HEK293T (cell line): ENCODE data around the gene PRTFDC1.
A peak's percentile ranks its signal among the peaks of the same experiment; 100 is the strongest.

Experiments used
- ARNT ChIP-seq: fragments of 450-650 bp; IDR thresholded peaks from 2 replicates; pipeline ENCODE4 v1.6.1; 2017; ENCODE audit warnings: mild to moderate bottlenecking
- BHLHE40 ChIP-seq: fragments of 450-650 bp; IDR thresholded peaks from 2 replicates; pipeline ENCODE4 v1.6.1; 2016; ENCODE audit warnings: mild to moderate bottlenecking, moderate library complexity, borderline replicate concordance
- ELF4 ChIP-seq: fragments of 450-650 bp; IDR thresholded peaks from 2 replicates; pipeline ENCODE4 v1.6.1; 2017; ENCODE audit warnings: antibody characterized with exemption
- FOXA1 ChIP-seq: fragments of 450-650 bp; IDR thresholded peaks from 2 replicates; pipeline ENCODE4 v1.6.1; 2016; ENCODE audit warnings: mild to moderate bottlenecking
- FOXK2 ChIP-seq: fragments of 450-650 bp; IDR thresholded peaks from 2 replicates; pipeline ENCODE4 v1.6.1; 2016; ENCODE audit warnings: mild to moderate bottlenecking
- FOXM1 ChIP-seq: fragments of 450-650 bp; IDR thresholded peaks from 2 replicates; pipeline ENCODE4 v1.6.1; 2017; ENCODE audit warnings: mild to moderate bottlenecking, borderline replicate concordance
- HDGF ChIP-seq: fragments of 450-650 bp; IDR thresholded peaks from 2 replicates; pipeline ENCODE4 v1.6.1; 2017; ENCODE audit warnings: antibody characterized with exemption, borderline replicate concordance
- NFRKB ChIP-seq: fragments of 450-650 bp; IDR thresholded peaks from 2 replicates; pipeline ENCODE4 v1.6.1; 2016; ENCODE audit warnings: mild to moderate bottlenecking, moderate library complexity
- SP1 ChIP-seq: fragments of 450-650 bp; IDR thresholded peaks from 2 replicates; pipeline ENCODE4 v1.6.1; 2017
- SUZ12 ChIP-seq: fragments of 450-650 bp; IDR thresholded peaks from 2 replicates; pipeline ENCODE4 v1.6.1; 2016; ENCODE audit warnings: mild to moderate bottlenecking

DNA sequence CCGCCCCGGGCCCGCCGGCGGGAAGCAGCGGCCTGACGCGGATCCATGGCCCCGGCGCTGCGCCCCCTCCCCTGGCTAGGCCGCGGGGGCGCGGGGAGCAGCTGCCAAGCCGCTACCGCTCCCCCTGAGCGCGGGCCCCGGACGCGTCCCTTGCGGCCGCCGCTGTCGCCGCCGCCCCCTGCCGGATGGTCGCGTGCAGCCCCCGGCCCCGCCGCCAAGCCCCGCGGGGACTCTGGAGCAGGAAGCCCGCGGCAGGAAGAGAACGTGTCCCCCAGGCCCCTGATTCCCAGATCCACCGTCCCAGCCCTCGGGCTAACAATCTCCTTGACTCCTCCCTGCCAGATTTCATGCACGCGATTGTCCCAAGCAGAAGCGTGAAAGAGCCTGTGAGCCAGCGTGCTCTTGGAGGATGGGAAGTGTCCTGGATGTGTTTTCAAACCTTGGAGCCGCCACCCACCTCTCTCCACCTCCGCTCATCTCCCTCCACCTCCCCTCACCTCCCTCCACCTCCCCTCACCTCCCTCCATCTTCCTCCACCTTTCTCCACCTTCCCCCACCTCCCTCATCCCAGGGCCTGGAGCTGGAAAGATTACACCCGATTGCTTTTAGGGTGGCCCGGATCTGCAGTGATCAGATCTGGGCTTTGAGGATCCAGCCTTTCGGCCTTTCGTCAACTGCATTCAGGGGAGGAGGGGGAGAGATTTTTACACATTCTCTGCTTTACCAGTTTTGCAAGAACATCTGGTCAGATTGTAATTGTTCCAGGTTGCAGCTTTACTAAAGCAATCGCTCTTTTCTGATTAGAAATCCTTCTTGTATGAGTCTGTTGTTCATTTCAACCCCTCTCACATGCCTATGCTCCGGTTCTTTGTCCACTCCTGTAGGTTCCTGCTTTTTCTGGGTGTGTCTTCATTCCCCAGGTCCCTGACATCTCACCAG lies 570 bp upstream of the PRTFDC1 start:
- TF ChIP-seq ELF4 = no peak
- TF ChIP-seq BHLHE40 = no peak
- TF ChIP-seq FOXK2 = no peak
- no peak for TF ChIP-seq NFRKB
- TF ChIP-seq FOXA1 = no peak
- 0 out of 2 replicates have a peak, but pooled peaks have one; percentile 22 for TF ChIP-seq FOXM1
- no peak for TF ChIP-seq SP1
- no peak for TF ChIP-seq SUZ12
- TF ChIP-seq ARNT = peak; percentile 51; the same call in 1 of the 2 replicates
- no peak for TF ChIP-seq HDGF
